ENCODE data around the gene AK1.

DNA sequence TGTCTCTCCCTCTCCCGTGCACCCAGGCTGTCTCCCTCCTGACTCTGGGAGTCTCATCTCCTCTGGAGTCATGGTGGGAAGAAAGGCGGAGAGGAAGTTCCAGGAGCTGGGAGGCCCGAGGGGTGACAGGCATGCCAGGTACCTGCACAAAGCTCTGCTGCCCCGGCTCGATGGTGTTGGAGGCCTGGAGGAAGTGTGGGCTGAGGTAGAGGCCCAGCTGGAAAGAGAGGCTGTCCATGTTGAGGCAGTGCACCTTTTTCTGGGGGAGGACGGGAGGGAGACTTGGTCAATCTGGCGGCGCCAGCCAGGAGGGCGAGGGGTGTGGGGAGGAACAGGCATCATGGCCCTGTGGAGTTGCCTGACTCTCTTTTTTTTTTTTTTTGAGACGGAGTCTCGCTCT, 58.9 kb downstream of the AK1 start:
- no peak for TF ChIP-seq POLR2A (IDR thresholded peaks at IDR 0.05)
- TF ChIP-seq, protein P1, sequence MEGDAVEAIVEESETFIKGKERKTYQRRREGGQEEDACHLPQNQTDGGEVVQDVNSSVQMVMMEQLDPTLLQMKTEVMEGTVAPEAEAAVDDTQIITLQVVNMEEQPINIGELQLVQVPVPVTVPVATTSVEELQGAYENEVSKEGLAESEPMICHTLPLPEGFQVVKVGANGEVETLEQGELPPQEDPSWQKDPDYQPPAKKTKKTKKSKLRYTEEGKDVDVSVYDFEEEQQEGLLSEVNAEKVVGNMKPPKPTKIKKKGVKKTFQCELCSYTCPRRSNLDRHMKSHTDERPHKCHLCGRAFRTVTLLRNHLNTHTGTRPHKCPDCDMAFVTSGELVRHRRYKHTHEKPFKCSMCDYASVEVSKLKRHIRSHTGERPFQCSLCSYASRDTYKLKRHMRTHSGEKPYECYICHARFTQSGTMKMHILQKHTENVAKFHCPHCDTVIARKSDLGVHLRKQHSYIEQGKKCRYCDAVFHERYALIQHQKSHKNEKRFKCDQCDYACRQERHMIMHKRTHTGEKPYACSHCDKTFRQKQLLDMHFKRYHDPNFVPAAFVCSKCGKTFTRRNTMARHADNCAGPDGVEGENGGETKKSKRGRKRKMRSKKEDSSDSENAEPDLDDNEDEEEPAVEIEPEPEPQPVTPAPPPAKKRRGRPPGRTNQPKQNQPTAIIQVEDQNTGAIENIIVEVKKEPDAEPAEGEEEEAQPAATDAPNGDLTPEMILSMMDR (IDR thresholded peaks at IDR 0.05), result no peak

Measured in adrenal gland (tissue), 5 donors.